ENCODE data around the gene NPAS2. TPM values are rescaled to one million over a fixed set of nuclear protein-coding genes. Genes with fewer than 3 reads are reported as not detected.

The NPAS2 gene
- total and polyA plus RNA-seq, 4 donors: 5.9 to 17.1 (median 10.4) TPM

DNA sequence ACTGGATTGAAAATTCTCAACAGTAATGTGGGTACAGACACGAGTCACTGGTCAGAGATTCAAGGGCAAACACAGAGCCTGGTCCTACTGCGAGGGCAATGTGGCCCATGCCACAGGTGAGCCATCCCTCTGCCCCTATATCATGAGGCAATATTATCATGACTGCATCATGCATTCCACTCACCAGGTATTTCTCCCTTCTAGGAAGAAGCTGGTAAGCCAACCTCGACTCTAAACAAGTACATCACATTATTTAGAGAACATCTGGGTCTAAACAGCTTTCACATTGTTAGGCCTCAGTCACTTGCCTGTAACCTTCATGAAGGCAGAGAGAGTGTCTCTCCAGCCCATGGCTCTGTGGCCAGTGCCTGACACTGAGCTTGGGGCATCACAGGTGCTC, 167.6 kb downstream of the NPAS2 start:
- 96% methylated on average over 3 of the region's 3 CpGs for WGBS, 2 donors
- no peak overlapping the region for H3K9ac ChIP-seq (ENCODE audit: insufficient read depth in 1 of 2, low read length in 2 of 2)
- DNase-seq: no peak

DNA sequence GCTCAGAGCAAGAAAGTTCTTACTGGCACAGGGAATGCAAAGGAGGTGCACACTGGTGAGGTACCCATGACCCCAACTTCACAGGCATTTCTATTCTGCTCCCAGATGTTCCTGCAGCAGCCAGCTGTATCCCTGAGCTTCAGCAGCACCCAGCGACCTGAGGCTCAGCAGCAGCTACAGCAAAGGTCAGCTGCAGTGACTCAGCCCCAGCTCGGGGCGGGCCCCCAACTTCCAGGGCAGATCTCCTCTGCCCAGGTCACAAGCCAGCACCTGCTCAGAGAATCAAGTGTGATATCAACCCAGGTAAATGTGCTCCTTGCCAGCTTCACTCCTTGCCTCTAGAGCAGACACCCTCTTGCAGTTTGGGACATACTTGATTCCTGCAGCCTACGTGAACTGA, 168.0 kb downstream of the NPAS2 start:
- no peak for DNase-seq
- H3K4me1 ChIP-seq (ENCODE audit: control insufficient read depth in 5 of 5, insufficient read depth in 5 of 5, low read length in 5 of 5): no peaks in the 10 kb centered on the region
- peaks cover 0 to 2% (median 0%) of the 10 kb centered on the region in 4 donors for H3K36me3 ChIP-seq (ENCODE audit: control insufficient read depth in 4 of 4, insufficient read depth in 4 of 4, low read length in 4 of 4)
- H3K4me3 ChIP-seq: no peak overlapping the region
- no peak overlapping the region for H3K9ac ChIP-seq (ENCODE audit: insufficient read depth in 1 of 2, low read length in 2 of 2)
- ATAC-seq (ENCODE audit: insufficient read depth, low FRiP score): no peak
- 93% methylated on average over 4 of the region's 4 CpGs for WGBS, 2 donors
- TF ChIP-seq, protein P1, sequence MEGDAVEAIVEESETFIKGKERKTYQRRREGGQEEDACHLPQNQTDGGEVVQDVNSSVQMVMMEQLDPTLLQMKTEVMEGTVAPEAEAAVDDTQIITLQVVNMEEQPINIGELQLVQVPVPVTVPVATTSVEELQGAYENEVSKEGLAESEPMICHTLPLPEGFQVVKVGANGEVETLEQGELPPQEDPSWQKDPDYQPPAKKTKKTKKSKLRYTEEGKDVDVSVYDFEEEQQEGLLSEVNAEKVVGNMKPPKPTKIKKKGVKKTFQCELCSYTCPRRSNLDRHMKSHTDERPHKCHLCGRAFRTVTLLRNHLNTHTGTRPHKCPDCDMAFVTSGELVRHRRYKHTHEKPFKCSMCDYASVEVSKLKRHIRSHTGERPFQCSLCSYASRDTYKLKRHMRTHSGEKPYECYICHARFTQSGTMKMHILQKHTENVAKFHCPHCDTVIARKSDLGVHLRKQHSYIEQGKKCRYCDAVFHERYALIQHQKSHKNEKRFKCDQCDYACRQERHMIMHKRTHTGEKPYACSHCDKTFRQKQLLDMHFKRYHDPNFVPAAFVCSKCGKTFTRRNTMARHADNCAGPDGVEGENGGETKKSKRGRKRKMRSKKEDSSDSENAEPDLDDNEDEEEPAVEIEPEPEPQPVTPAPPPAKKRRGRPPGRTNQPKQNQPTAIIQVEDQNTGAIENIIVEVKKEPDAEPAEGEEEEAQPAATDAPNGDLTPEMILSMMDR (IDR thresholded peaks at IDR 0.05; ENCODE audit: control extremely low read depth, extremely low read depth): no peak
- no peak overlapping the region for H3K27ac ChIP-seq (ENCODE audit: low read depth in 1 of 2, low read length in 1 of 2)
- no peaks in the 10 kb centered on the region for H3K27me3 ChIP-seq (ENCODE audit: control insufficient read depth in 3 of 3, insufficient read depth in 3 of 3, low read length in 2 of 3)
- no peaks in the 10 kb centered on the region for H3K9me3 ChIP-seq (ENCODE audit: control insufficient read depth in 4 of 4, insufficient read depth in 3 of 4, low read length in 3 of 4)

More for the DNA sequence above, 167.6 kb downstream of the NPAS2 start:
- Histone ChIP-seq H3K27ac (ENCODE audit: low read depth in 1 of 2, low read length in 1 of 2) (no peak overlapping the region), H3K9me3 (ENCODE audit: control insufficient read depth in 4 of 4, insufficient read depth in 3 of 4, low read length in 3 of 4) (no peaks in the 10 kb centered on the region), H3K4me1 (ENCODE audit: control insufficient read depth in 5 of 5, insufficient read depth in 5 of 5, low read length in 5 of 5) (no peaks in the 10 kb centered on the region), H3K4me3 (no peak overlapping the region), H3K36me3 (ENCODE audit: control insufficient read depth in 4 of 4, insufficient read depth in 4 of 4, low read length in 4 of 4) (peaks cover 0 to 2% (median 0%) of the 10 kb centered on the region in 4 donors), H3K27me3 (ENCODE audit: control insufficient read depth in 3 of 3, insufficient read depth in 3 of 3, low read length in 2 of 3) (no peaks in the 10 kb centered on the region)
- TF ChIP-seq, protein P1 (IDR thresholded peaks at IDR 0.05; ENCODE audit: control extremely low read depth, extremely low read depth): no peak
- ATAC-seq (ENCODE audit: insufficient read depth, low FRiP score): no peak

DNA sequence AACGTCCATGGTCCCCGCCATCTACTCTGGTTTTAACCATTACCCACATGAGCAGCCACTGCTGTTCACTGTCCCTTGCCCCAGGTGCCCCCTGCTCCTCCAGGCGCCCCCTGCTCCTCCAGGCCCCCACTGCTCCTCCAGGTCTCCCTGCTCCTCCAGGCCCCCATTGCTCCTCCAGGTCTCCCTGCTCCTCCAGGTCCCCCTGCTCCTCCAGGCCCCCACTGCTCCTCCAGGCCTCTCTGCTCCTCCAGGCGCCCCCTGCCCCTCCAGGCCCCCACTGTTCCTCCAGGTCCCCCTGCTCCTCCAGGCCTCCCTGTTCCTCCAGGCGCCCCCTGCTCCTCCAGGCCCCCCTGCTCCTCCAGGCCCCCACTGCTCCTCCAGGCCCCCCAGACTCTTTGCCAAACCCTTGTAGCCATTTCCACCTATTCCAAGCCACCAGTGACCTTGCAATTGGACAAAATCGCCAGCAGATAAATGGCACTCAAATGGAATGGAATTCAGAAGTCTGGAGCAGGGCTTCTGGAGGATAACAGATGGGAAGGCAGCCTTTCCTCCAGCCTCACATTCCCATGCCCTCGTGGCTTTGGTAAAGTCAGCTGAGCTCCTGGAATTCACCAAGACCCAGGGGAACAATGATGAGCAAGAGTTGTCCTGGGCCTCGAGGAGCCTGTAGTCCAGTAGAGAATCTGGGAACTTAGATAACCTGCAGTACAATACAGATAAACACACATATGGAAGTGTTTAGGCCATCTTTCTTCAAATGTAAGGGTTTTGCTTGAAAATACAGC, 168.9 kb downstream of the NPAS2 start:
- Histone ChIP-seq H3K4me3 (no peak overlapping the region), H3K27ac (ENCODE audit: low read depth in 1 of 2, low read length in 1 of 2) (no peak overlapping the region), H3K9me3 (ENCODE audit: control insufficient read depth in 4 of 4, insufficient read depth in 3 of 4, low read length in 3 of 4) (no peaks in the 10 kb centered on the region), H3K27me3 (ENCODE audit: control insufficient read depth in 3 of 3, insufficient read depth in 3 of 3, low read length in 2 of 3) (no peaks in the 10 kb centered on the region), H3K4me1 (ENCODE audit: control insufficient read depth in 5 of 5, insufficient read depth in 5 of 5, low read length in 5 of 5) (no peaks in the 10 kb centered on the region), H3K36me3 (ENCODE audit: control insufficient read depth in 4 of 4, insufficient read depth in 4 of 4, low read length in 4 of 4) (peaks cover 0 to 5% (median 0%) of the 10 kb centered on the region in 4 donors), H3K9ac (ENCODE audit: insufficient read depth in 1 of 2, low read length in 2 of 2) (no peak overlapping the region)
- ATAC-seq (ENCODE audit: insufficient read depth, low FRiP score) (no peak), DNase-seq (no peak)
- WGBS, 2 donors: 86 to 91% methylated on average over 8 of the region's 8 CpGs
- TF ChIP-seq, protein P1 (IDR thresholded peaks at IDR 0.05; ENCODE audit: control extremely low read depth, extremely low read depth): no peak
